SHP77 treated with DMSO at 0.1 percent for 48 hours (cell line): ENCODE results near the gene CYSRT1.

ENCODE experiments used
- DNase-seq: peaks from one replicate; lab custom pipeline; 2025; lab: John Stamatoyannopoulos, UW

The CYSRT1 gene

DNA sequence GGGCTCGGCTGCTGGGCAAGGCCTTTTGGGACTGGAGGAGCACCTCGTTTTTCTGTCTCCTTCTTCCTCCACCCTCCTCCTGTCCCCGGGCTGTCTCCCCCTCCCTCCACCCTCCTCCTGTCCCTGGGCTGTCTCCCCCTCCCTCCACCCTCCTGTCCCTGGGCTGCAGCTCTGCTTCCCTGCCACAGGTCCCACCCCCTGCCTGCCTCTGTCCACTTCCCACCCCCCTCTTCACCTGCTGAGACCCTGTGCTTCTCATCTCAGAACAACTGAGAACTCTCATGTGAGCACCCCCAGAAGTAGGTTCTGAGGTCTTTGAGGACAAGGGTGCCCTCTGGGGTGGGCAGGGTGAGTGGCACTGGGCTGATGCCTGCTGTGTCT is 46.7 kb downstream of the CYSRT1 start:
- DNase-seq, result no peak

DNA sequence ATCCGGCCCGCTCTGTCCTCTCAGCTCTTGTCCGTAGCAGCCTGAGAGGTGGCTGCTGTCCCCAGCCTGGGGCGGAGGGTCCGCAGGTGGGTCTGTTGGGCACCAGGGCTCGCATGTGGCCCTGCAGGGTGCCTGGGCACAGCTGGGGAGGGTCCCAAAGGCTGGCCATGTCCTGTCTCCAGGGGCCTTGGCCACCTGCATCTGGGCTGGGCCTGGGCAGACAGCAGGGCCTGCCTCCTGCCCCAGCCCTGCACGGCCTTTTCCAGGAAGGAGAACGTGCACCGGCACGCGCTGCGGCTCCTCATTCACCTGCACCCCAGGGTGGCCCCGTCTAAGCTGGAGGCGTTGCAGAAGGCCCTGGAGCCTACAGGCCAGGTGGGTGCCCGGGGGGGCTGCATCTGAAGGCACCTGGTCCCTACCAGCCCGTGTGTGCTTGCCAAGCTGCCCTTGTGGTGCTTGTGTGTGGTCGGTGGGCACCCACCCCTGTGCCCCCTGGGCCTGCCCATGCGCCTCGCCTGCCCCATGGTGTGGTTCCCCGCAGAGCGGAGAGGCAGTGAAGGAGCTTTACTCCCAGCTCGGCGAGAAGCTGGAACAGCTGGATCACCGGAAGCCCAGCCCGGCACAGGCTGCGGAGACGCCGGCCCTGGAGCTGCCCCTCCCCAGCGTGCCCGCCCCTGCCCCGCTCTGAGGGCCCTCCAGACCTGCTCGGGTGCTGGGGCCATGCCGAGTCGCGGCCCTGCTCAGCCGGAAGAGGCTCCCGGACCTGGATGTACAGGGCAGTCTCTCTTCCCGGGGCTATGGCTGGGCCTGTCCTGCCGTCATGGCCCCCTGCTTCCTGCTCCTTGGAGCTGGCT is 47.5 kb downstream of the CYSRT1 start:
- no peak for DNase-seq

DNA sequence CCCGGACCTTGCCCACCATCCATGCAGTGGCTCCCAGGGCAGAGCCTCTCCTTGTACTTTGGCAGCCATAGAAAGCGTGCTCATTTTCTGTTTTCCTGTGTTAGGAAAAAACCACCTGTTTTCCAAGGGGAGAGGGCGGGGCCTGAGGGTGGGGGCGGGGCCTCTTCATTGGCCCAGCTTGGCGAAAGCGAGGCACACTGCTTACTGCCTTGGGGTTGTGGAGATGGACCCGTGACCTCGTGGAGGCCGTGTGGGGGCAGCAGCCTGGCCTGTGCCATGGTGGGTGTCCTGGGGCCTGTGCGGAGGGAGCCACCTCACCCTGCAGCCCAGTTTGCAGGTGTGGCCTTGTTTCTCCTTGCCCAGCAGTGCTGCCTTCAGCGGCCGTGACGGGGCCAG is 48.1 kb downstream of the CYSRT1 start:
- no peak for DNase-seq

DNA sequence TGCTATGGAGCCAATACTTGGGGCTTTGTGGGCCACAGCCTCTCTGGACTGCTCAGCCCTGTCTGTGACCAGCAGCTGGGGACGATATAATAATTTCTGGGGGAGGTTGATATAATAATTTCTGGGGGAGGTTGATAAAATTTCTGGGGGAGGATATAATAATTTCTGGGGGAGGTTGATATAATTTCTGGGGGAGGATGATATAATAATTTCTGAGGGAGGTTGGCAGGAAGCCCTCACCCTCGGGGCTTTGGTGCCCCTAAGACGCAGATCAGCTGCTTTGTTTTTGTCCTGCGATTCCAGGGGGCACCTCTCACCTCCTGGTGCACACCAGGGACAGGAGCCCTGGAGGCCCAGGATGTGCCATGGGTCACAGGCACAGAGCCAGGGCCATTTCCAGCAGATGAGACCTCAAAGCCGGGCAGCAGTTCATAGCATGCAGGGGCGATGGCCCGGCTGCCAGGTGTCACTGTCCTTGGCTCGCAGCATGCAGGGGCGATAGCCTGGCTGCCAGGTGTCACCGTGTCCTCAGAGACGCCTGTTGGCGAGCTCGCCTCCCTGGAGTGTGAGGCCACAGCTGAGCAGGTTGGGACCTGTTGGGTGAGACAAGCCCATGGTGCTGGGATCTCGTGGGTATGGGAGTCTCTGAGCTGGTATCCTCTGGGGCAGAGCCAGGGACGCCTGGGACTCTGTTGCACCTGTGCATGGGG is 48.8 kb downstream of the CYSRT1 start:
- DNase-seq, result peak; percentile 38

DNA sequence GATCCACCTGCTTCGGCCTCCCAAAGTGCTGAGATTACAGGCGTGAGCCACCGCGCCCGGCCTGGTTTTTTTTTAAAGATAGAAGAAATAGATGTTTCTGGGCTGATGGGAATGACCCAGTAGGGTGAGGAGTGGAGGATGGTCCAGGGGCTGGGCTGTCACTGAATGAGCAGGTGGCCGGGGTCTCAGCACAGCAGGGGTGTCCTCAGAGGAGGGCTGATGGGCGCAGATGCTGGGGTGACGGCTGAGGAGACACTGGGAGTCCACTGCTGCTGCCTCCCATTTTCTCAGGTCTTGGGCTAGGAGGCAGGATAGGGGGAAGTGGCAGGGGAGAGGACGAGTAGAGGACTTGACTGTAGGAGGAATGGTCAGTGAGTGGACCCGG is 50.2 kb downstream of the CYSRT1 start:
- no peak for DNase-seq
